GM20431 (cell line): ENCODE data around the gene SNRNP200.

ENCODE experiments used
- in situ Hi-C: fragments of 300-500 bp; cut with MseI, MboI; formaldehyde crosslinking; loops from one replicate; pipeline ENCODE4 v1.15.0; 2020; ENCODE audit warnings: low sequenced_read_pairs; ENCODE audit not compliant: unreplicated experiment

Gene SNRNP200

DNA sequence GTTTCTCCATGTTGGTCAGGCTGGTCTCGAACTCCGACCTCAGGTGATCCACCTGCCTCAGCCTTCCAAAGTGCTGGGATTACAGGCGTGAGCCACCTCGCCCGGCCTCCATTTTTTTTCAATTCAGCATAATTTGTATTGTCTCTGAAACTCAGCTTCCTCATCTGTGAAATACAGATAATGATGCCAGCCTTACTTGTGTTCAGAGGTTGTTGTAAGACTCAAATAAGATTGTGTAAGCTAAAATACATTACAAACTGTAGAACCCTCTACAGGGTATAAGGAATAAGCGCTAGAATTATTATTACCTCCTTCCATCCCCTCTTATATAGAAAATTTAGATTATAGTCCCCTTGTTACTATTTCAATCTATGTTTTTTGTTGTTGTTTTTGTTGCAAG, 71.9 kb downstream of the SNRNP200 start:
- in situ Hi-C loops, result no loop called here

DNA sequence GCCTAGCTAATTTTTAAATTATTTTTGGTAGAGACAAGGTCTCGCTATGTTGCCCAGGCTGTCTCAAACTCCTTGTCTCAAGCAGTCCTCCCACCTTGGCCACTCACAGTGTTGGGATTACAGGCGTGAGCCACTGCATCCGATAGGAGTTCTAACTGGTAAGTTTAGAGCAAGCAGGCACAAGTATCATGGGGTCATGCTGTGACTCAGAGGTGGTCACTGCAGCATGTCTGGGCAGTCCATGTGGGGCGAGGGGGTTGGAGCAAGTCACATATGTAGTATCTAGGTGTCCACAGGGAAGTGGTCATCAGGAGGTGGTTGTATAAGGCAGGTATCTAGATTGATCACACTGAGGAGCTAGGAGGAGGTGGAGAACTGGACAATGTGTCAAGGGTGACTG, 74.0 kb downstream of the SNRNP200 start:
- in situ Hi-C loops, result no loop called here

DNA sequence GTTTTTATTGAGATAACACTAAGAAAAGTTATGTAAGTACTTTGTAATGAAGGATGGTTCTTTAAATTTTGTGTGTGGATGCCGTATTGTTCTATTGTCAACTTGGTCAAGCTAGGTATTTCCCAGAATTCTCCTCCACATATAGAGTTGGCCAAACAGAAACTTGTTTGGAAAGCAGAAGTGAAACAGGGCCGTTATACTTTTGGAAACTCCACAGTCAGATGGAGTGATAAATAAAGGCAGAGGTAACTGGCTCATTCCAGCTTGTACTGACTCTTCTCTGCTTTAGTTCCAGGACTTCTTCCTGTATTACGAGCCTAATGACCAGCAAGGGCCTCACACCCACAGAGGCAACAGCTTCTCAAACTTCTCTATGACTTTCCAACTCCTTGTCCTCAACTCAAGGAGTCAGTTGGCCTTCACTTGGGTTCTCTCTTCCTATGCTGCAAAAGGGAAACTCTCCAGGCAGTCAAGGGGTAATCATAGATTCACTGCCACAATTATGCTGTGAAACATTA, 80.3 kb downstream of the SNRNP200 start:
- in situ Hi-C loops, result no loop called here
